NCI-H1092 (cell line): Measurements from ENCODE around the gene TAS2R31.

ENCODE experiments used
- DNase-seq: peaks from one replicate; lab custom pipeline; 2025; lab: John Stamatoyannopoulos, UW

TAS2R31 gene

DNA sequence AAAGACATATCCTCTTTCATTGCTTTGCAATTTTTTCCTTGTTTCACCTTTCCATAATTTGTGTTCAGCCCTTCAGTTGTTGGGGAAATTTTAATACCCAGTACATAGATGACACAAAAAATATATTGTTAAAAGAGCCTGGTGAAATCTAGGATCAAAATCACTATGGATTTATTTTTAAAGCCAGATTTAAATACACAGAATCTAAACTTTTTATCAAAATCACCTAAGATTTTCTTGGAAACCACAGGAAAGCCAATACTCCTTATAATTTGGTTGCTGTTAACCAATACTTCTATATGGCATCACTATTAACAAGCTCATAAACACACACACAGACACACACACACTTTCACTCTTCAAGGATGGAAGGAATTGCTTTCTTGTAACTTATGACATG, 33.0 kb downstream of the TAS2R31 start, which contains the start of gene TAS2R20:
TAS2R20 (minus strand) TSS at position 101 of the 400 bp plus-strand sequence. CDS start 429 bp downstream, outside the sequence.
- no peak for DNase-seq

DNA sequence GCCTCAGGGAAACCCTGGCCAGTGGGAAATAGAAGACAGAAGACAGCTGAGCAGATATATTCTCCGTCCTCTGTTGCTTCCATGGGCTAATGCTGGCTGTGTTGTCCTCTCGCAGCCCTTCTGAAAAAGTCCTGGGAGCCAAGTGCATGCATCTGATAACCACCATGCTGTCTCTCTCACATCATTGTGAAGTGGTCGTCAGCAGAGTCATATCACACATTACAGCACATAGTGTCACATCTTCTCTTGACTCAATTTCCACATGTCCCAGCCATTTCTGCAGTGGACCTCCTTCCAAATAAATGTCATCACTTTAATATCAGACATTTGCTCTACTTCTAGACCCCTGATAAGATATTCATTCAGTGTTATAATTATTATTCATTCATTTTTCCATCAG, 36.9 kb downstream of the TAS2R31 start:
- no peak for DNase-seq

DNA sequence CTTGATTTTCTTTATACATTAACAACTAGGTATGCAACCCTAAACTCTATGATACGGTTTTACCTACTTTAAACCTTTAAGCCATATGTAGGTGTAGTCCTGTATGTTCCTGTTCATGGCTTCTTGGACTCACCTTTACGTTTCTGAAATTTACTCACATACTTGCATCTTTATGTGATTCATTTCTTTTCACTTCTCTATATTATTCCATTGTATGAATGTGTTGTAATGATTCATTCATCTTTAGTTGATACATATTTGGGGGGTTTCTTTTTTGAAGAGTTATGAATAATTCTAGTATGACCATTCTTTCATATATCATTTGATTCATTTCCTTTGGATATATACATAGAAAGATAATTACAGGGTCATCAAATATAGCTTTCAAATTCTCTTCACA, 42.1 kb downstream of the TAS2R31 start:
- DNase-seq, result no peak

DNA sequence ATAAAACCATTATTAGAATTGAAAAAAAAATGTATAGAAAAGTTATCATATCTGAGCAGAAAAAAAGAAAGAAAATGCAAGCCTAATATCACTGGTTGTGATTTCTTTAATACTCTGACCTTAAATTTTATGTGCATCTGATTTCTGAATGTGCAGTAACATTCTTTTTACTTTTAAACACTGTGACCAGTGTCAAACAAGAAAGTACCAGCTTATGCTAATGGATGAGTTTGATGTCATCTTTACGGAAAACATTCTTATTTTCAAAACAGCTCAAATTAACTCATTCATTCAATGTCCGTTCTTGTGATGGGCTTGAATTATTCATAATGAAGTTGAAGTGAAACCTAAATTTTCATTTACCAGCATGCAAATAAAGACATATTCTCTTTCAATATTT, 44.4 kb downstream of the TAS2R31 start, which contains the start of gene TAS2R50:
TAS2R50 (minus strand) TSS at position 101 of the 400 bp plus-strand sequence; CDS start at position 49, 52 bp downstream.
- DNase-seq, result no peak

DNA sequence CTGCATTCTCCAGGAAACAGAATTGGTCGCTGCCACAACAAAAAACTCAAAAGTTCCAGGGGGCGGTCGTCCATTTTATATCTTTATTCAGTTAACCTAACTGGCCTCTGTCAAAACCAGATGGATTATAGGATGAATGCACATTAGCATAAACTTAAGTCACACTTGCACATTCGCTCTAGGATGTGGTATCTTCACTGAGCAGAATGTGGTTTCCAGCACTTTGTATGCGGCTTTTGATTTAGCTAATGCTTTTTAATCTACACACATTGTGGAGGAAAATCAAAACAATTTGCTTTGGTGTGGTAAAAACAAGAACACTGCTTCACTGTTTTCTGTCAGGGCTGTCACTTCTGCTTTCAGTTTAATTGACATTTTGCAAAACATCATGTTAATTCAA, 49.0 kb downstream of the TAS2R31 start:
- no peak for DNase-seq
